SH-SY5Y (cell line): ENCODE results near the gene RAB6A.

Experiments
- GATA2 ChIP-seq: IDR thresholded peaks from 2 replicates; pipeline ENCODE4 v1.6.1; 2011; ENCODE audit warnings: mild to moderate bottlenecking, low read depth, low read length
- GATA3 ChIP-seq: IDR thresholded peaks from 2 replicates; pipeline ENCODE4 v1.6.1; 2011; ENCODE audit warnings: low read depth, mild to moderate bottlenecking, low read length, moderate library complexity

RAB6A gene

GRCh38 chr11:73783483-73784020 is 22.7 kb upstream of the RAB6A start:
- TF ChIP-seq GATA3: no peak
- TF ChIP-seq GATA2: no peak

GRCh38 chr11:73781303-73781702 is 20.4 kb upstream of the RAB6A start:
- TF ChIP-seq GATA2: no peak
- TF ChIP-seq GATA3: no peak

GRCh38 chr11:73779084-73779902 is 18.4 kb upstream of the RAB6A start:
- TF ChIP-seq GATA3 (peak; percentile 63; the same call in 1 of the 2 replicates), GATA2 (peak; percentile 64)

- no peak for TF ChIP-seq GATA3
- TF ChIP-seq GATA2: no peak
These were observed 5.9 kb upstream of the RAB6A start for GRCh38 chr11:73766763-73767162.

- TF ChIP-seq GATA3 (no peak), GATA2 (no peak)
These were observed 1.9 kb upstream of the RAB6A start for GRCh38 chr11:73762732-73763131.

- no peak for TF ChIP-seq GATA2
- TF ChIP-seq GATA3: no peak
These were observed 600 bp upstream of the RAB6A start for GRCh38 chr11:73761403-73761945.

- no peak for TF ChIP-seq GATA2
- TF ChIP-seq GATA3: no peak
These were observed 667 bp downstream of the RAB6A start for GRCh38 chr11:73760135-73760678.

GRCh38 chr11:73759610-73760134 is 1.2 kb downstream of the RAB6A start:
- TF ChIP-seq GATA3 (no peak), GATA2 (no peak)

- no peak for TF ChIP-seq GATA3
- TF ChIP-seq GATA2: no peak
These were observed 2.4 kb downstream of the RAB6A start for GRCh38 chr11:73758451-73758850.

- no peak for TF ChIP-seq GATA3
- TF ChIP-seq GATA2: no peak
These were observed 3.3 kb downstream of the RAB6A start for GRCh38 chr11:73757598-73757997.

- no peak for TF ChIP-seq GATA3
- no peak for TF ChIP-seq GATA2
These were observed 5.2 kb downstream of the RAB6A start for GRCh38 chr11:73755670-73756069.

GRCh38 chr11:73753938-73754337 is 6.9 kb downstream of the RAB6A start:
- TF ChIP-seq GATA3 (no peak), GATA2 (no peak)

- TF ChIP-seq GATA2: no peak
- TF ChIP-seq GATA3: no peak
These were observed 8.0 kb downstream of the RAB6A start for GRCh38 chr11:73752903-73753302.

- TF ChIP-seq GATA2 (no peak), GATA3 (no peak)
These were observed 8.5 kb downstream of the RAB6A start for GRCh38 chr11:73752216-73752867.
